Prostate gland (tissue), 2 donors: ENCODE data around the gene SLC17A2. TPM values are rescaled to one million over a fixed set of nuclear protein-coding genes. Genes with fewer than 3 reads are reported as not detected.
A peak's percentile ranks its signal among the peaks of the same experiment; 100 is the strongest.

Source experiments
- DNase-seq: peaks from one replicate; pipeline ENCODE4 v3.0.0-alpha.2; 2019; ENCODE audit warnings: low spot score
- H3K27ac ChIP-seq, 2 donors: fragments of 200-600 bp; sonication (generic); 2 replicates each; pipeline ENCODE4 v1.5.1; 2017 to 2019
- H3K27me3 ChIP-seq: fragments of 200-600 bp; sonication (generic); replicated peaks from 2 replicates; pipeline ENCODE4 v1.5.1; 2019; ENCODE audit not compliant: insufficient read depth
- H3K36me3 ChIP-seq, 2 donors: fragments of 200-600 bp; sonication (generic); 1 replicate in 1 of 2; 2 replicates in 1 of 2; pipeline versions ENCODE4 v1.5.1 to v1.8.1; 2017 to 2019
- H3K4me1 ChIP-seq: fragments of 200-600 bp; sonication (generic); replicated peaks from 2 replicates; pipeline ENCODE4 v1.5.1; 2019
- H3K4me3 ChIP-seq, 2 donors: fragments of 200-600 bp; sonication (generic); 2 replicates each; pipeline ENCODE4 v1.5.1; 2017 to 2019
- H3K9me3 ChIP-seq: fragments of 200-600 bp; sonication (generic); 2 replicates; pipeline ENCODE4 v1.5.1; 2017
- POLR2A ChIP-seq: fragments of 450-650 bp; IDR thresholded peaks from one replicate; pipeline ENCODE4 v1.6.1; 2016; ENCODE audit warnings: antibody characterized with exemption, mild to moderate bottlenecking
- POLR2AphosphoS5 ChIP-seq: sonication (generic); formaldehyde crosslinking; IDR thresholded peaks from one replicate; pipeline ENCODE4 v1.6.1; 2017; ENCODE audit warnings: antibody characterized with exemption
- WGBS: methylation state at CpG from one replicate; pipeline ENCODE4 v1.1.5; 2018; 5-methylcytosine and 5-hydroxymethylcytosine counted together
- intact Hi-C: fragments of 100-400 bp; cut with DNase I; formaldehyde crosslinking; loops from one replicate; pipeline ENCODE4 v1.14.2; 2022
- total RNA-seq, 2 donors: library from RNA; depleted of rRNA; stranded (reverse); fragments of >200 nt; gene quantifications; one replicate each; pipeline ENCODE4 v1.1.0, GENCODE V29; 2016
- TF ChIP-seq, protein P1 (sequence below), 4 experiments: fragments of 200-600 bp in 2 of 4; fragments of 450-650 bp in 2 of 4; sonication (generic) in 2 of 4; IDR thresholded peaks; 1 replicate in 3 of 4; 2 replicates in 1 of 4; pipeline ENCODE4 v1.5.1; 2016 to 2019; ENCODE audit warnings: antibody characterized with exemption in 4 of 4, mild to moderate bottlenecking in 2 of 4, moderate library complexity in 2 of 4

The SLC17A2 gene
- total RNA-seq, 2 donors from 2014 or later = not detected

DNA sequence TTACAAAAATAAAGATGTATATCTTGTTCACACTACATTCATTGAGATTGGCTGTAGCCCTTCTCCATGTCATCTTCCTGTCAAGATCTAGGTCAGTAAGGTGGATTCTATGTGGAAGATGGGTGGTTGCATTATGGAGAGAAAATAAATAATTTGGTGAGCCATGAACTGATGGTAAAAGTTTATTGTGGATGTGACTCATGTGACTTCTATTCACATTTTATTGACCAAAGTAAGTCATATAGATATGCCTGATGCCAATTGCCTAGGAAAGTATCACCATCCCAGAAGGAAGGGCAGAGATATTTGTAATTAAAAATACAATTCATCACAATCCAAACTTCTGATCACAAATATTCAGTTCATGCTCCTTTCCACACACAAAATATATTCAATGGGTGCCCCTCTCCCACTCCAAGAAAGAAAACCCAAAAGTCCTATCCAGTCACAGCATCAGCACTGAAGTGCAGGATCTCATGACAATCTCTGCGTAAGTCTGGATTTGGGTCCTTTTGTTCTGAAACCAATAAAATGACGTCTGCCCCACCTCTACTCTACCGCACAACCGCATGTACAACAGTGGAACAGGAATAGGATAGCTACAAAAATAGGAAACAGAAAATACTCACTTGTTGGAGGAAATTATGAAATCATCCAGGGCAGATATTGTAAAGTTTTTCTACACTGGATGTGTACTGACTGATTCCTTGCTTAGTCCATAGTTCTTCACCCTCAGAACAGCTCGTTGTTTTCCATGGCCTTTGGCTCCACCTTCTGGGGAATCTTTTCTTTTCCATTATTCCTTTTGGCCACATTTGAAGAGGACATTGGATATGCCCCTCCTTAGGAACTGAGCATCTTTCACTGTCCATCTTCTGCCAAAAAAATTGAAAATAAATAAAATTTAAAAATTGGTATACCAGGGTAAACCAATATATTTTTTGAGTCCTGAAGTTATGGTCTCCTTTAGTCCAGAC, 40.3 kb downstream of the SLC17A2 start:
- no peaks in the 10 kb centered on the region for H3K27me3 ChIP-seq
- TF ChIP-seq, protein P1, sequence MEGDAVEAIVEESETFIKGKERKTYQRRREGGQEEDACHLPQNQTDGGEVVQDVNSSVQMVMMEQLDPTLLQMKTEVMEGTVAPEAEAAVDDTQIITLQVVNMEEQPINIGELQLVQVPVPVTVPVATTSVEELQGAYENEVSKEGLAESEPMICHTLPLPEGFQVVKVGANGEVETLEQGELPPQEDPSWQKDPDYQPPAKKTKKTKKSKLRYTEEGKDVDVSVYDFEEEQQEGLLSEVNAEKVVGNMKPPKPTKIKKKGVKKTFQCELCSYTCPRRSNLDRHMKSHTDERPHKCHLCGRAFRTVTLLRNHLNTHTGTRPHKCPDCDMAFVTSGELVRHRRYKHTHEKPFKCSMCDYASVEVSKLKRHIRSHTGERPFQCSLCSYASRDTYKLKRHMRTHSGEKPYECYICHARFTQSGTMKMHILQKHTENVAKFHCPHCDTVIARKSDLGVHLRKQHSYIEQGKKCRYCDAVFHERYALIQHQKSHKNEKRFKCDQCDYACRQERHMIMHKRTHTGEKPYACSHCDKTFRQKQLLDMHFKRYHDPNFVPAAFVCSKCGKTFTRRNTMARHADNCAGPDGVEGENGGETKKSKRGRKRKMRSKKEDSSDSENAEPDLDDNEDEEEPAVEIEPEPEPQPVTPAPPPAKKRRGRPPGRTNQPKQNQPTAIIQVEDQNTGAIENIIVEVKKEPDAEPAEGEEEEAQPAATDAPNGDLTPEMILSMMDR (IDR thresholded peaks at IDR 0.05) = peak in 3 of 4 experiments; percentile 42 to 67 (median 53)
- TF ChIP-seq POLR2AphosphoS5 = no peak
- no peak for TF ChIP-seq POLR2A
- intact Hi-C loops = loop anchor here (10.0 kb wide), 1 partner anchor 665 kb away; no protein-coding TSS in a partner anchor
- peak; percentile 42 for DNase-seq
- no peaks in the 10 kb centered on the region for H3K4me1 ChIP-seq
- WGBS = 26% methylated on average over 5 of the region's 5 CpGs
- no peak overlapping the region for H3K4me3 ChIP-seq
- no peak overlapping the region for H3K27ac ChIP-seq
- no peaks in the 10 kb centered on the region for H3K9me3 ChIP-seq
- no peaks in the 10 kb centered on the region for H3K36me3 ChIP-seq

DNA sequence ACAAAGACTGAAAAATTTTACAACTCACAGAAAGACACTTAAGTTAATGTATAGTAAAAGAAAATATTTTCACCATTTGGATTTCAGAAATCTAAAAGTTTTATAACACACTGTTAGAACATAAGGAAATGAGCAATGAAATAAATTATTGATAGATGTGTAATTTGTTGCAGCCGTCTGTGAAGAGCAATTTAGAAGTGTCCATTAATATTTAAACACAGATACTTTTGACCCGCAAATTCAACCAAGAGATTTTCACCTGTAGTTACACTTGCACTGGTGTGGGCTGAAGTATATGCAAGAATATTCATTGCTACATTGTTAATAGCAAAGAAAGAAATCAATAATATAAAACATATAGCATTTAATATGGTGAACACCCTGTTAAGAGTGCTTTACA, 41.9 kb downstream of the SLC17A2 start:
- Histone ChIP-seq H3K4me1 (no peaks in the 10 kb centered on the region), H3K4me3 (no peak overlapping the region), H3K9me3 (no peaks in the 10 kb centered on the region), H3K36me3 (no peaks in the 10 kb centered on the region), H3K27me3 (no peaks in the 10 kb centered on the region), H3K27ac (no peak overlapping the region)
- WGBS = 92% methylated on average over 2 of the region's 2 CpGs
- DNase-seq = no peak
- TF ChIP-seq POLR2AphosphoS5 (no peak), POLR2A (no peak)
- TF ChIP-seq, protein P1 (IDR thresholded peaks at IDR 0.05) = no peak
- intact Hi-C loops = no loop called here

DNA sequence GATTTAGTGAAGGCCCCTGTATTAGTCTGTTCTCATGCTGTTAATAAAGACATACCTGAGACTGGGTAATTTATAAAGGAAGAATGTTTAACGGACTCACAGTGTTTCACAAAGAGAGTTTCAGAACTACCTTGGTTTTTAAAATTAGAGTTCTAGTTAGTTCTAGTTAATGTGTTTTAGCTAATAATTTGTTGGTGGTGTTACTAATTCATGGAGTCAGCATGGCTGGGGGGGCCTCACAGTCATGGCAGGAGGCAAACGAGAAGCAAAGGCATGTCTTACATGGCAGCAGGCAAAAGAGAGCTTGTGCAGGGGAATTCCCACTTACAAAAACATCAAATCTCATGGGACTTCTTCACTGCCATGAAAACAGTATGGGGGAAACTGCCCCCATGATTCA, 44.4 kb downstream of the SLC17A2 start:
- no peak for TF ChIP-seq POLR2A
- TF ChIP-seq, protein P1 (IDR thresholded peaks at IDR 0.05) = no peak
- Histone ChIP-seq H3K27me3 (no peaks in the 10 kb centered on the region), H3K36me3 (no peaks in the 10 kb centered on the region), H3K27ac (no peak overlapping the region), H3K4me3 (no peak overlapping the region), H3K4me1 (no peaks in the 10 kb centered on the region), H3K9me3 (no peaks in the 10 kb centered on the region)
- 93% methylated on average over 2 of the region's 2 CpGs for WGBS
- no peak for DNase-seq
- intact Hi-C loops = no loop called here

DNA sequence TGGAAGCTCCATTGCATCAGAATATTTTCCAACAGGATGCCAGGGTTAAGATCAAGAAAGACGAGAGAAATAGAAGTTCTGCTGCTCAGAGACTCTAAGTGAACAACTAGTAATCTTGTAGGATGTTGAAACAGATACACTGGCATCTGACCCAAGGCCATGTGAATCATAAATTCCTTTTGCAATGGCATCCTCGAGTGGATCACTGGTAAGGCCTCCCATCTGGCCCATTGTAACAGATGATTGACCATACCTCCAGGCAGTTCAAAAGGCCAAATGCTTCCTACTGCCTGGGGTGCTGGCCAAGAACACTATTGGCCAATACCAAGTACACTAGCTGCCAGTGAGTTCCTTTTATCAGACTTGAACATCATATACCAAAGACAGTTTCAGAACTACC, 46.5 kb downstream of the SLC17A2 start:
- Histone ChIP-seq H3K36me3 (no peaks in the 10 kb centered on the region), H3K27ac (no peak overlapping the region), H3K9me3 (no peaks in the 10 kb centered on the region), H3K4me1 (no peaks in the 10 kb centered on the region), H3K4me3 (no peak overlapping the region), H3K27me3 (no peaks in the 10 kb centered on the region)
- no peak for DNase-seq
- WGBS = 64% methylated on average over 2 of the region's 2 CpGs
- TF ChIP-seq, protein P1 (IDR thresholded peaks at IDR 0.05) = no peak
- TF ChIP-seq POLR2AphosphoS5 (no peak), POLR2A (no peak)
- intact Hi-C loops = no loop called here

DNA sequence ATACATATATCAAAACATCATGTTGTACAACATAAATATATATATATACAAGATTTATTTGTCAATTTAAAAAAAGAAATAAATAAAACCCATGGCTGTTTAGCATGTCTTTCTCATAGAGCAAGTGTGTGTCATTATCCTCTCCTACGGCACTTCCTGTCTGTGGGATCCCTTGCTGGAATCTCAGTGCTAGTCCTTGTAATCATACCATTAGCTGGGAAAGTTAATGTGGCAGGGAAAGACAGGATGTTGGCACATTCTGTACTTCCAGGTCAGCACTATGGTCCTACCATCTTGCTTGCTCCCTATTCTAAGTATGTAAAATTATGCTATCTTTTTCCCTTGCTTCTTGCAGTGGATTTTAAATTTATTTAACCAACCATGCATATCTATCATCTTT, 47.0 kb downstream of the SLC17A2 start:
- no peak for TF ChIP-seq POLR2A
- TF ChIP-seq, protein P1 (IDR thresholded peaks at IDR 0.05) = no peak
- TF ChIP-seq POLR2AphosphoS5 = no peak
- WGBS = 94% methylated on average over 1 of the region's 1 CpG
- no peak for DNase-seq
- Histone ChIP-seq H3K4me1 (no peaks in the 10 kb centered on the region), H3K9me3 (no peaks in the 10 kb centered on the region), H3K27ac (no peak overlapping the region), H3K4me3 (no peak overlapping the region), H3K27me3 (no peaks in the 10 kb centered on the region), H3K36me3 (no peaks in the 10 kb centered on the region)
- intact Hi-C loops = no loop called here
